Stromal cell of bone marrow (primary cell): ENCODE measurements around the gene ATCAY.

ENCODE experiments used
- DNase-seq: peaks from one replicate; pipeline ENCODE4 v3.0.0-alpha.2; 2012; ENCODE audit warnings: low read depth

Gene ATCAY

GRCh38 chr19:3970313-3970807 lies 89.9 kb downstream of the ATCAY start:
- no peak for DNase-seq

- peak; percentile 96 for DNase-seq
Measured at GRCh38 chr19:3970808-3971598, 90.5 kb downstream of the ATCAY start, which contains the start of gene DAPK3. DAPK3 (minus strand) TSS chr19:3971099; CDS start chr19:3969735, 1,364 bp downstream.

DNA sequence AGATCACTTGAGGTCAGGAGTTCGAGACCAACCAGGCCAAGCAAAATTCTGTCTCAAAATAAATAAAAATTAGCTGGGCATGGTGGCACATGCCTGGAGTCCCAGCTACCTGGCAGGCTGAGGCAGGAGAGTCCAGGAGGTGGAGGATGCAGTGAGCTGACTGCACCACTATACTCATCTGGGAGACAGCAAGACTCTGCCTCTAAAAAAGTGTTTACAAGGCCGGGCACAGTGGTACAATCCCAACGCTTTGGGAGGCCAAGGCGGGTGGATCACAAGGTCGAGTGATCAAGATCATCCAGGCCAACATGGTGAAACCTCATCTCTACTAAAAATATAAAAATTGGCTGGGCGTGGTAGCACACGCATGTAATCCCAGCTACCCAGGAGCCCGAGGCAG lies 94.7 kb downstream of the ATCAY start:
- DNase-seq: no peak

- DNase-seq: no peak
Measured at GRCh38 chr19:3975637-3976087, 95.2 kb downstream of the ATCAY start.

DNA sequence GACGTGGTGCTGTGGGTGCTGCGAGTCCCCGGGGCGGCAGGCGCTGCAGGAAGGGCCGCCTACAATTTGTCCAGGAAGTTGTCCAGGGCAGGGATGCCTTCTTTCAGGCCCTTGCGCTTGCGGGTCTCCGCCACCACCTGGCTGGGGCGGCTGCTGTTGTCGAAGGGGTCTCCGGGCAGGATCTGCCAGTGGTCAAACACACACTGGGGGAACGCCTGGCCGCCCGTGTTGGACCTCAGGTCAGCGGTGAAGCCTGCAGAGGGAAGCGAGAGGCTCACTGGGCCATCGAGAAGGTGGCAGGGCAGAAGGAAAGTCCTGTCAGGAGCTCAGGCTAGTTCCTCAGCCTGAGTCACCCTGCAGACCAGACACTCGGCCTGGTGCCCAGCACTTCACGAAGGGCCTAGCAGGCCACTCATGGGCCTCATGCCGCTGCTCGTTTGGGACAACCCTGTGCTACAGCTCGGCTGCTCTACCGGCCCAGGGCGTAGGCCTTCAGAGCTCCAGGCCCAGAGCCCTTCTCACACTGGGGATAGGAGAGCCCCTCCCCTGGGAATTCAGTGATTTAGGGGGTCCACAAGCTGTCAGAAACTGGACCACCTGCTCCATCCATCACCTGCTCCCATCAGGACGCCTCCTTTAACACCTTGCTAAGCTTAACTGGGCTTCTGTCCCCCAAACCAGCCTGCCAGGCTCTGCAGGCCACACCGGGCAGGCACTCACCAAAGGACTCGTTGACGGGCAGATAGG lies 96.2 kb downstream of the ATCAY start:
- DNase-seq: no peak
